NCI-H82 treated with DMSO at 0.1 percent for 48 hours (cell line): ENCODE measurements around the gene TOX2.

Source experiments
- DNase-seq: peaks from one replicate; lab custom pipeline; 2025; ENCODE audit not compliant: unreplicated experiment; lab: John Stamatoyannopoulos, UW

TOX2 gene

GRCh38 chr20:44092551-44093248 is 178.0 kb downstream of the TOX2 start:
- DNase-seq: no peak

GRCh38 chr20:44093249-44093582 is 178.6 kb downstream of the TOX2 start:
- no peak for DNase-seq

GRCh38 chr20:44095831-44096230 is 181.2 kb downstream of the TOX2 start:
- DNase-seq: no peak

- no peak for DNase-seq
These were observed 183.0 kb downstream of the TOX2 start for GRCh38 chr20:44097521-44098255.

GRCh38 chr20:44098256-44098630 is 183.6 kb downstream of the TOX2 start:
- no peak for DNase-seq

GRCh38 chr20:44098657-44099056 is 184.0 kb downstream of the TOX2 start:
- no peak for DNase-seq

- no peak for DNase-seq
These were observed 185.2 kb downstream of the TOX2 start for GRCh38 chr20:44099832-44100231.

- DNase-seq: no peak
These were observed 187.9 kb downstream of the TOX2 start for GRCh38 chr20:44102582-44102981.

GRCh38 chr20:44104798-44105517 is 190.3 kb downstream of the TOX2 start:
- no peak for DNase-seq

GRCh38 chr20:44106615-44107014 is 192.0 kb downstream of the TOX2 start:
- no peak for DNase-seq

GRCh38 chr20:44109951-44110361 is 195.3 kb downstream of the TOX2 start:
- no peak for DNase-seq

GRCh38 chr20:44110816-44111568 is 196.3 kb downstream of the TOX2 start:
- no peak for DNase-seq

GRCh38 chr20:44111712-44112335 is 197.2 kb downstream of the TOX2 start:
- DNase-seq: no peak

GRCh38 chr20:44112456-44112855 is 197.8 kb downstream of the TOX2 start:
- no peak for DNase-seq

GRCh38 chr20:44112889-44113617 is 198.4 kb downstream of the TOX2 start:
- no peak for DNase-seq

GRCh38 chr20:44113618-44114376 is 199.1 kb downstream of the TOX2 start:
- DNase-seq: no peak

- DNase-seq: no peak
These were observed 200.5 kb downstream of the TOX2 start for GRCh38 chr20:44115181-44115580.

GRCh38 chr20:44115762-44116644 is 201.4 kb downstream of the TOX2 start:
- no peak for DNase-seq
